Thoracic aorta (tissue), 2 donors: ENCODE results near the gene TTC7B. TPM values are rescaled to one million over a fixed set of nuclear protein-coding genes. Genes with fewer than 3 reads are reported as not detected.
A peak's percentile ranks its signal among the peaks of the same experiment; 100 is the strongest.
"Not testable (repeated sequence)": the region's sequence is repeated elsewhere in the genome, so short reads cannot be mapped to it uniquely, and the experiment has no call there.

Source experiments
- ATAC-seq: fragments of 150-250 bp; one replicate; pipeline ENCODE4 v1.8.0; 2017; ENCODE audit warnings: low read depth; ENCODE audit not compliant: insufficient number of reproducible peaks, low FRiP score
- DNase-seq: peaks from one replicate; pipeline ENCODE4 v3.0.0-alpha.2; 2020; ENCODE audit warnings: low spot score
- H3K27ac ChIP-seq, 2 donors: fragments of 200-600 bp; sonication (generic); 1 replicate in 1 of 2; 2 replicates in 1 of 2; pipeline ENCODE4 v1.5.1; 2016; ENCODE audit warnings: mild to moderate bottlenecking in 2 of 2, moderate library complexity in 2 of 2
- H3K27me3 ChIP-seq: fragments of 200-600 bp; sonication (generic); replicated peaks from 2 replicates; pipeline ENCODE4 v1.6.0; 2016; ENCODE audit warnings: mild to moderate bottlenecking; ENCODE audit not compliant: insufficient read depth
- H3K36me3 ChIP-seq: fragments of 200-600 bp; sonication (generic); one replicate; pipeline ENCODE4 v1.5.1; 2016
- H3K4me1 ChIP-seq, 2 donors: fragments of 200-600 bp; sonication (generic); 1 replicate in 1 of 2; 2 replicates in 1 of 2; pipeline versions ENCODE4 v1.5.1 to v1.6.0; 2016; ENCODE audit warnings: low read depth in 2 of 2, mild to moderate bottlenecking in 1 of 2; ENCODE audit not compliant: control insufficient read depth in 1 of 2
- H3K4me3 ChIP-seq: fragments of 200-600 bp; sonication (generic); 2 replicates; pipeline ENCODE4 v1.5.1; 2016; ENCODE audit warnings: mild to moderate bottlenecking
- H3K9me3 ChIP-seq: fragments of 200-600 bp; sonication (generic); 2 replicates; pipeline ENCODE4 v1.5.1; 2016
- CTCF ChIP-seq: fragments of 200-600 bp; sonication (generic); IDR thresholded peaks from one replicate; pipeline ENCODE4 v1.5.1; 2019; ENCODE audit warnings: antibody characterized with exemption
- total RNA-seq, 2 donors: library from RNA; depleted of rRNA; stranded (reverse); fragments of >200 nt; gene quantifications; one replicate each; pipeline versions ENCODE4 v1.1.0 to v1.2.3, GENCODE V29; 2016

The TTC7B gene
- total RNA-seq, 2 donors from 2014 or later, result 38.9 to 56.3 TPM

- H3K9me3 ChIP-seq, result no peaks in the 10 kb centered on the region
- DNase-seq (no peak), ATAC-seq (peak; percentile 76)
- no peak for TF ChIP-seq CTCF
- no peaks in the 10 kb centered on the region for H3K27me3 ChIP-seq
- H3K27ac ChIP-seq, result peak overlapping the region; percentile 53 to 64
- H3K4me3 ChIP-seq, result peak overlapping the region; percentile 22
- H3K4me1 ChIP-seq, result peaks cover 3 to 11% of the 10 kb centered on the region in 2 donors
- H3K36me3 ChIP-seq, result no peaks in the 10 kb centered on the region
Measured at GRCh38 chr14:90839024-90839888, 23.0 kb upstream of the TTC7B start.

GRCh38 chr14:90838531-90838930 lies 22.3 kb upstream of the TTC7B start:
- H3K9me3 ChIP-seq, H3K27me3 ChIP-seq, H3K4me3 ChIP-seq, H3K36me3 ChIP-seq, DNase-seq, ATAC-seq: not testable (repeated sequence)
- peaks cover 3 to 11% of the 10 kb centered on the region in 2 donors for H3K4me1 ChIP-seq
- peak overlapping the region in 1 of 2 donors; percentile 64 for H3K27ac ChIP-seq

- no peak overlapping the region for H3K27ac ChIP-seq
- H3K4me3 ChIP-seq, result no peak overlapping the region
- DNase-seq (no peak), ATAC-seq (no peak)
- peaks cover 3 to 11% of the 10 kb centered on the region in 2 donors for H3K4me1 ChIP-seq
- no peaks in the 10 kb centered on the region for H3K36me3 ChIP-seq
- no peaks in the 10 kb centered on the region for H3K9me3 ChIP-seq
- no peaks in the 10 kb centered on the region for H3K27me3 ChIP-seq
- no peak for TF ChIP-seq CTCF
Measured at GRCh38 chr14:90837355-90837754, 21.1 kb upstream of the TTC7B start.

GRCh38 chr14:90836692-90837063 lies 20.4 kb upstream of the TTC7B start:
- H3K9me3 ChIP-seq, result no peaks in the 10 kb centered on the region
- no peaks in the 10 kb centered on the region for H3K27me3 ChIP-seq
- H3K27ac ChIP-seq, result no peak overlapping the region
- no peak for DNase-seq
- H3K4me1 ChIP-seq, result peaks cover 3 to 11% of the 10 kb centered on the region in 2 donors
- H3K36me3 ChIP-seq, result no peaks in the 10 kb centered on the region
- TF ChIP-seq CTCF, result no peak
- no peak overlapping the region for H3K4me3 ChIP-seq
- no peak for ATAC-seq

GRCh38 chr14:90831821-90832220 lies 15.6 kb upstream of the TTC7B start:
- DNase-seq (no peak), ATAC-seq (no peak)
- TF ChIP-seq CTCF, result no peak
- Histone ChIP-seq H3K4me3 (no peak overlapping the region), H3K27ac (no peak overlapping the region), H3K4me1 (peaks cover 3 to 10% of the 10 kb centered on the region in 2 donors), H3K27me3 (no peaks in the 10 kb centered on the region), H3K9me3 (no peaks in the 10 kb centered on the region), H3K36me3 (no peaks in the 10 kb centered on the region)
